PC-9 (cell line): Measurements from ENCODE around the gene TIGD1.

ENCODE experiments used
- EZH2 ChIP-seq: fragments of 200-600 bp; sonication (generic); IDR thresholded peaks from 2 replicates; pipeline ENCODE4 v1.8.0; 2017; ENCODE audit warnings: antibody characterized with exemption, low read depth
- TF ChIP-seq, protein P1 (sequence below): fragments of 200-600 bp; sonication (generic); conservative IDR thresholded peaks from 2 replicates; pipeline ENCODE4 v1.6.1; 2017; ENCODE audit warnings: mixed run types, antibody characterized with exemption, mild to moderate bottlenecking, moderate library complexity

DNA sequence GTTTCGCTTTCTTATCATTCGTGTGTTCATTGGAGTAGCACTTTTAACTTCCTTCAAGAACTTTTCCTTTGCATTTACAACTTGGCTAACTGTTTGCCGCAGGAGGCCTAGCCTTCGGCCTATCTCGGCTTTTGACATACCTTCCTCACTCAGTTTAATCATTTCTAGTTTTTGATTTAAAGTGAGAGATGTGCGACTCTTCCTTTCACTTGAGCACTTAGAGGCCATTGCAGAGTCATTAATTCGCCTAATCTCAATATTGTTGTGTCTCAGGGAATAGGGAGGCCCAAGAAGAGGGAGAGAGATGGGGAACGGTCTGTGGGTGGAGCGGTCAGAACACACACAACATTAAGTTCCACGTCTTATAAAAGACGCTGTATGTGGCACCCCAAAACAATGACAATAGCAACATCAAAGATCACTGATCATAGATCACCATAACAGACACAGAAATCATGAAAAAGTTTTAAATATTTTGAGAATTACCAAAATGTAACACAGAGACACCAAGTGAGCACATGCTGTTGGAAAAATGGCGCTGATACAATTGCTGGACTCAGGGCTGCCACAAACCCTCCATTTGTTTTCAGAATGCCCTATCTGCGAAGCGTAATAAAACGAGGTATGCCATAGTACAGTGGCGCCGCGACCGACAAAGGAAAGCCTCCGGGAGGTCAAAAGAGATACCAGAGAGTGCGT, 553 bp downstream of the TIGD1 start:
- TF ChIP-seq, protein P1, sequence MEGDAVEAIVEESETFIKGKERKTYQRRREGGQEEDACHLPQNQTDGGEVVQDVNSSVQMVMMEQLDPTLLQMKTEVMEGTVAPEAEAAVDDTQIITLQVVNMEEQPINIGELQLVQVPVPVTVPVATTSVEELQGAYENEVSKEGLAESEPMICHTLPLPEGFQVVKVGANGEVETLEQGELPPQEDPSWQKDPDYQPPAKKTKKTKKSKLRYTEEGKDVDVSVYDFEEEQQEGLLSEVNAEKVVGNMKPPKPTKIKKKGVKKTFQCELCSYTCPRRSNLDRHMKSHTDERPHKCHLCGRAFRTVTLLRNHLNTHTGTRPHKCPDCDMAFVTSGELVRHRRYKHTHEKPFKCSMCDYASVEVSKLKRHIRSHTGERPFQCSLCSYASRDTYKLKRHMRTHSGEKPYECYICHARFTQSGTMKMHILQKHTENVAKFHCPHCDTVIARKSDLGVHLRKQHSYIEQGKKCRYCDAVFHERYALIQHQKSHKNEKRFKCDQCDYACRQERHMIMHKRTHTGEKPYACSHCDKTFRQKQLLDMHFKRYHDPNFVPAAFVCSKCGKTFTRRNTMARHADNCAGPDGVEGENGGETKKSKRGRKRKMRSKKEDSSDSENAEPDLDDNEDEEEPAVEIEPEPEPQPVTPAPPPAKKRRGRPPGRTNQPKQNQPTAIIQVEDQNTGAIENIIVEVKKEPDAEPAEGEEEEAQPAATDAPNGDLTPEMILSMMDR = no peak
- TF ChIP-seq EZH2 = no peak
